ENCODE measurements around the gene CGB7.
"Not testable (repeated sequence)": the region's sequence is repeated elsewhere in the genome, so short reads cannot be mapped to it uniquely, and the experiment has no call there.

CGB7 gene

GRCh38 chr19:49061445-49061844 is 3.9 kb upstream of the CGB7 start:
- Histone ChIP-seq H3K27ac (ENCODE audit: low read depth, low read length) (no peak overlapping the region), H3K27me3 (ENCODE audit: control insufficient read depth in 5 of 5, insufficient read depth in 4 of 5, low read length in 5 of 5) (peaks cover 20 to 51% (median 41%) of the 10 kb centered on the region in 5 donors), H3K36me3 (ENCODE audit: control insufficient read depth in 5 of 5, insufficient read depth in 5 of 5, low read length in 5 of 5) (no peaks in the 10 kb centered on the region)

GRCh38 chr19:49061000-49061399 is 3.5 kb upstream of the CGB7 start:
- H3K27ac ChIP-seq (ENCODE audit: low read depth, low read length), result no peak overlapping the region
- H3K4me1 ChIP-seq (ENCODE audit: control insufficient read depth in 5 of 5, insufficient read depth in 5 of 5, low read length in 5 of 5), result peaks cover 0 to 25% (median 19%) of the 10 kb centered on the region in 5 donors
- no peak overlapping the region for H3K4me3 ChIP-seq (ENCODE audit: low read depth in 1 of 5, low read length in 5 of 5)
- H3K36me3 ChIP-seq (ENCODE audit: control insufficient read depth in 5 of 5, insufficient read depth in 5 of 5, low read length in 5 of 5), result no peaks in the 10 kb centered on the region
- no peak overlapping the region for H3K9ac ChIP-seq (ENCODE audit: low read length in 5 of 5)
- no peaks in the 10 kb centered on the region for H3K9me3 ChIP-seq (ENCODE audit: control insufficient read depth in 5 of 5, low read length in 5 of 5)
- H3K27me3 ChIP-seq (ENCODE audit: control insufficient read depth in 5 of 5, insufficient read depth in 4 of 5, low read length in 5 of 5), result peaks cover 16 to 46% (median 36%) of the 10 kb centered on the region in 5 donors

More at GRCh38 chr19:49061445-49061844, 3.9 kb upstream of the CGB7 start:
- Histone ChIP-seq H3K4me3 (ENCODE audit: low read depth in 1 of 5, low read length in 5 of 5) (no peak overlapping the region), H3K4me1 (ENCODE audit: control insufficient read depth in 5 of 5, insufficient read depth in 5 of 5, low read length in 5 of 5) (peaks cover 0 to 20% (median 15%) of the 10 kb centered on the region in 5 donors), H3K9me3 (ENCODE audit: control insufficient read depth in 5 of 5, low read length in 5 of 5) (no peaks in the 10 kb centered on the region), H3K9ac (ENCODE audit: low read length in 5 of 5) (no peak overlapping the region)

- Histone ChIP-seq H3K9me3 (ENCODE audit: control insufficient read depth in 5 of 5, low read length in 5 of 5) (no peaks in the 10 kb centered on the region), H3K4me3 (ENCODE audit: low read depth in 1 of 5, low read length in 5 of 5) (no peak overlapping the region), H3K36me3 (ENCODE audit: control insufficient read depth in 5 of 5, insufficient read depth in 5 of 5, low read length in 5 of 5) (no peaks in the 10 kb centered on the region), H3K9ac (ENCODE audit: low read length in 5 of 5) (no peak overlapping the region), H3K4me1 (ENCODE audit: control insufficient read depth in 5 of 5, insufficient read depth in 5 of 5, low read length in 5 of 5) (peaks cover 0 to 25% (median 20%) of the 10 kb centered on the region in 5 donors), H3K27ac (ENCODE audit: low read depth, low read length) (no peak overlapping the region), H3K27me3 (ENCODE audit: control insufficient read depth in 5 of 5, insufficient read depth in 4 of 5, low read length in 5 of 5) (peaks cover 4 to 36% (median 26%) of the 10 kb centered on the region in 5 donors)
Measured at GRCh38 chr19:49059053-49059452, 1.5 kb upstream of the CGB7 start.

- Histone ChIP-seq H3K36me3 (ENCODE audit: control insufficient read depth in 5 of 5, insufficient read depth in 5 of 5, low read length in 5 of 5) (no peaks in the 10 kb centered on the region), H3K4me1 (ENCODE audit: control insufficient read depth in 5 of 5, insufficient read depth in 5 of 5, low read length in 5 of 5) (peaks cover 0 to 25% (median 20%) of the 10 kb centered on the region in 5 donors), H3K9me3 (ENCODE audit: control insufficient read depth in 5 of 5, low read length in 5 of 5) (no peaks in the 10 kb centered on the region), H3K27me3 (ENCODE audit: control insufficient read depth in 5 of 5, insufficient read depth in 4 of 5, low read length in 5 of 5) (peaks cover 2 to 32% (median 21%) of the 10 kb centered on the region in 5 donors), H3K4me3 (ENCODE audit: low read depth in 1 of 5, low read length in 5 of 5) (no peak overlapping the region), H3K9ac (ENCODE audit: low read length in 5 of 5) (no peak overlapping the region), H3K27ac (ENCODE audit: low read depth, low read length) (no peak overlapping the region)
Measured at GRCh38 chr19:49058562-49058961, 1.0 kb upstream of the CGB7 start.

GRCh38 chr19:49056902-49057596 is 500 bp downstream of the CGB7 start:
- H3K36me3 ChIP-seq (ENCODE audit: control insufficient read depth in 5 of 5, insufficient read depth in 5 of 5, low read length in 5 of 5); H3K27ac ChIP-seq (ENCODE audit: low read depth, low read length); H3K9me3 ChIP-seq (ENCODE audit: control insufficient read depth in 5 of 5, low read length in 5 of 5): not testable (repeated sequence)
- peaks cover 2 to 30% (median 19%) of the 10 kb centered on the region in 5 donors for H3K27me3 ChIP-seq (ENCODE audit: control insufficient read depth in 5 of 5, insufficient read depth in 4 of 5, low read length in 5 of 5)
- peak overlapping the region; percentile 60 to 76 (median 66) for H3K4me3 ChIP-seq (ENCODE audit: low read depth in 1 of 5, low read length in 5 of 5)
- peak overlapping the region in 3 of 5 donors; percentile 31 to 61 (median 39) for H3K9ac ChIP-seq (ENCODE audit: low read length in 5 of 5)
- H3K4me1 ChIP-seq (ENCODE audit: control insufficient read depth in 5 of 5, insufficient read depth in 5 of 5, low read length in 5 of 5), result peaks cover 0 to 25% (median 20%) of the 10 kb centered on the region in 5 donors

- Histone ChIP-seq H3K9me3 (ENCODE audit: control insufficient read depth in 5 of 5, low read length in 5 of 5) (no peaks in the 10 kb centered on the region), H3K36me3 (ENCODE audit: control insufficient read depth in 5 of 5, insufficient read depth in 5 of 5, low read length in 5 of 5) (no peaks in the 10 kb centered on the region), H3K27ac (ENCODE audit: low read depth, low read length) (no peak overlapping the region), H3K4me3 (ENCODE audit: low read depth in 1 of 5, low read length in 5 of 5) (peak overlapping the region; percentile 60 to 76 (median 66)), H3K9ac (ENCODE audit: low read length in 5 of 5) (peak overlapping the region in 4 of 5 donors; percentile 51 to 74 (median 57)), H3K27me3 (ENCODE audit: control insufficient read depth in 5 of 5, insufficient read depth in 4 of 5, low read length in 5 of 5) (peaks cover 2 to 29% (median 19%) of the 10 kb centered on the region in 5 donors), H3K4me1 (ENCODE audit: control insufficient read depth in 5 of 5, insufficient read depth in 5 of 5, low read length in 5 of 5) (peaks cover 0 to 25% (median 20%) of the 10 kb centered on the region in 5 donors)
Measured at GRCh38 chr19:49056101-49056901, 1.2 kb downstream of the CGB7 start.

- H3K36me3 ChIP-seq (ENCODE audit: control insufficient read depth in 5 of 5, insufficient read depth in 5 of 5, low read length in 5 of 5); H3K9ac ChIP-seq (ENCODE audit: low read length in 5 of 5); H3K4me3 ChIP-seq (ENCODE audit: low read depth in 1 of 5, low read length in 5 of 5); H3K4me1 ChIP-seq (ENCODE audit: control insufficient read depth in 5 of 5, insufficient read depth in 5 of 5, low read length in 5 of 5); H3K27me3 ChIP-seq (ENCODE audit: control insufficient read depth in 5 of 5, insufficient read depth in 4 of 5, low read length in 5 of 5); H3K27ac ChIP-seq (ENCODE audit: low read depth, low read length); H3K9me3 ChIP-seq (ENCODE audit: control insufficient read depth in 5 of 5, low read length in 5 of 5): not testable (repeated sequence)
Measured at GRCh38 chr19:49050376-49051033, 7.0 kb downstream of the CGB7 start.

- not testable (repeated sequence) for H3K4me3 ChIP-seq (ENCODE audit: low read depth in 1 of 5, low read length in 5 of 5); H3K27me3 ChIP-seq (ENCODE audit: control insufficient read depth in 5 of 5, insufficient read depth in 4 of 5, low read length in 5 of 5); H3K27ac ChIP-seq (ENCODE audit: low read depth, low read length); H3K4me1 ChIP-seq (ENCODE audit: control insufficient read depth in 5 of 5, insufficient read depth in 5 of 5, low read length in 5 of 5); H3K9me3 ChIP-seq (ENCODE audit: control insufficient read depth in 5 of 5, low read length in 5 of 5); H3K36me3 ChIP-seq (ENCODE audit: control insufficient read depth in 5 of 5, insufficient read depth in 5 of 5, low read length in 5 of 5); H3K9ac ChIP-seq (ENCODE audit: low read length in 5 of 5)
Measured at GRCh38 chr19:49049834-49050233, 7.7 kb downstream of the CGB7 start.

- H3K27me3 ChIP-seq (ENCODE audit: control insufficient read depth in 5 of 5, insufficient read depth in 4 of 5, low read length in 5 of 5), result not testable (repeated sequence)
Measured at GRCh38 chr19:49049011-49049410, 8.5 kb downstream of the CGB7 start, which contains the start of gene CGB8. Gene CGB8 (minus strand): TSS chr19:49049111. CDS start chr19:49048739, 372 bp downstream.

GRCh38 chr19:49043548-49043947 is 14.0 kb downstream of the CGB7 start, which contains the start of gene CGB5:
Gene CGB5 (plus strand): TSS chr19:49043848. CDS start chr19:49044210, 362 bp downstream.
- H3K9ac ChIP-seq (ENCODE audit: low read length in 5 of 5); H3K27me3 ChIP-seq (ENCODE audit: control insufficient read depth in 5 of 5, insufficient read depth in 4 of 5, low read length in 5 of 5); H3K27ac ChIP-seq (ENCODE audit: low read depth, low read length); H3K4me3 ChIP-seq (ENCODE audit: low read depth in 1 of 5, low read length in 5 of 5); H3K4me1 ChIP-seq (ENCODE audit: control insufficient read depth in 5 of 5, insufficient read depth in 5 of 5, low read length in 5 of 5); H3K9me3 ChIP-seq (ENCODE audit: control insufficient read depth in 5 of 5, low read length in 5 of 5); H3K36me3 ChIP-seq (ENCODE audit: control insufficient read depth in 5 of 5, insufficient read depth in 5 of 5, low read length in 5 of 5): not testable (repeated sequence)

More at GRCh38 chr19:49049011-49049410, 8.5 kb downstream of the CGB7 start, which contains the start of gene CGB8:
- H3K9me3 ChIP-seq (ENCODE audit: control insufficient read depth in 5 of 5, low read length in 5 of 5); H3K36me3 ChIP-seq (ENCODE audit: control insufficient read depth in 5 of 5, insufficient read depth in 5 of 5, low read length in 5 of 5); H3K27ac ChIP-seq (ENCODE audit: low read depth, low read length); H3K4me3 ChIP-seq (ENCODE audit: low read depth in 1 of 5, low read length in 5 of 5); H3K4me1 ChIP-seq (ENCODE audit: control insufficient read depth in 5 of 5, insufficient read depth in 5 of 5, low read length in 5 of 5); H3K9ac ChIP-seq (ENCODE audit: low read length in 5 of 5): not testable (repeated sequence)
